HG03571 (cell line): ENCODE results near the gene HDAC10.

Experiments
- ATAC-seq: cut with Tn5 transposase; IDR thresholded peaks from one replicate; pipeline ENCODE4 v1.9.1; 2021; ENCODE audit not compliant: unreplicated experiment

Gene HDAC10

GRCh38 chr22:50202130-50202666 is 48.9 kb downstream of the HDAC10 start:
- no peak for ATAC-seq

- peak; percentile 12 for ATAC-seq
These were observed 49.6 kb downstream of the HDAC10 start for GRCh38 chr22:50201191-50202129.

GRCh38 chr22:50200461-50201190 is 50.4 kb downstream of the HDAC10 start, which contains the start of gene SELENOO:
Gene SELENOO, plus strand, starts transcription at chr22:50201011. Its CDS starts 26 bp downstream, at chr22:50201037.
- ATAC-seq = peak; percentile 60

- no peak for ATAC-seq
These were observed 51.1 kb downstream of the HDAC10 start for GRCh38 chr22:50199829-50200460.

GRCh38 chr22:50199251-50199721 is 51.8 kb downstream of the HDAC10 start:
- no peak for ATAC-seq

- ATAC-seq = no peak
These were observed 52.4 kb downstream of the HDAC10 start for GRCh38 chr22:50198624-50199017.

GRCh38 chr22:50197856-50198623 is 53.0 kb downstream of the HDAC10 start:
- ATAC-seq = no peak

- ATAC-seq = no peak
These were observed 53.9 kb downstream of the HDAC10 start for GRCh38 chr22:50197000-50197800.

- ATAC-seq = no peak
These were observed 54.8 kb downstream of the HDAC10 start for GRCh38 chr22:50196256-50196655.
